ENCODE measurements around the gene TTC7B. TPM values are rescaled to one million over a fixed set of nuclear protein-coding genes. Genes with fewer than 3 reads are reported as not detected.

Gene TTC7B
- total and polyA plus RNA-seq, 2 of the 8 experiments (the other 6 are each of a cell fraction or from before 2014, with no cell fraction given) = 23.7 to 34.0 TPM

DNA sequence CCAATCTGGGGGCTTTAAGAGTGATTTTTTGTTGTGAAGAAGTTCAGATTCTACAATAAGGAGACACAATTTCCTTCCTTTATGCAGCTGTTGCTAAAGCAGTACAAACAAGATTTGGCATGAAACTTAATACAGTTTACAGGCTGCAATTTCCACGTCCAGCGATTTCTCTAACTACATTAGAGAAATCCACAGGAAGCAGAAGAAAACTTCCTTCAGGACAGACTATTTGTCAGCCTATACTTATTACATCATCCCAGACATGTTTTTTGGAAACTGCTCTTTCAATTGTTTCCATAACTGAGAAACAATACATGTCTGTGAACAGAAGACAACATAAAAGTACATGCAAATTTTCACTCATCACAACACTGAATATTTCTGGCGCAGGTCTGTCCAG lies 204.3 kb downstream of the TTC7B start:
- FAIRE-seq = no peak
- no peaks in the 10 kb centered on the region for H3K27me3 ChIP-seq (replicated peaks in 1 of 4; ENCODE audit: control insufficient read depth in 3 of 4, extremely low read depth in 1 of 4, insufficient read depth in 3 of 4, low read length in 3 of 4)

More for the DNA sequence above, 204.3 kb downstream of the TTC7B start:
- Histone ChIP-seq H3K4ac (replicated peaks; ENCODE audit: insufficient read length, low read depth, low read length) (no peak overlapping the region), H3K36me3 (ENCODE audit: control insufficient read depth in 2 of 4, insufficient read depth in 4 of 4, low read length in 3 of 4) (no peaks in the 10 kb centered on the region), H3K14ac (ENCODE audit: insufficient read length) (no peak overlapping the region), H3K9ac (replicated peaks in 1 of 4; ENCODE audit: extremely low read depth in 1 of 4, low read depth in 3 of 4, low read length in 3 of 4) (no peak overlapping the region), H3K4me1 (replicated peaks in 1 of 4; ENCODE audit: control insufficient read depth in 3 of 4, insufficient read depth in 4 of 4, low read length in 3 of 4) (peaks cover 7 to 21% (median 11%) of the 10 kb centered on the region in 4 experiments; a peak in 6 of 7 replicates), H2BK12ac (ENCODE audit: low read depth, low read length) (no peak overlapping the region), H4K20me1 (replicated peaks in 1 of 2; ENCODE audit: control insufficient read depth in 1 of 2, insufficient read depth in 2 of 2, low read length in 2 of 2) (no peaks in the 10 kb centered on the region), H2BK5ac (ENCODE audit: low read depth, low read length) (no peak overlapping the region), H3K79me1 (ENCODE audit: low read depth, low read length) (no peaks in the 10 kb centered on the region), H3K4me2 (ENCODE audit: insufficient read depth in 1 of 2, low read depth in 2 of 2, low read length in 2 of 2) (no peak overlapping the region), H4K5ac (ENCODE audit: insufficient read length, low read depth, low read length) (no peak overlapping the region), H3K56ac (replicated peaks; ENCODE audit: insufficient read length, low read depth, low read length) (no peak overlapping the region), H3K27ac (ENCODE audit: low read depth, low read length) (no peak overlapping the region), H2AK5ac (ENCODE audit: low read depth, low read length) (no peak overlapping the region), H3K23ac (ENCODE audit: insufficient read length) (no peak overlapping the region), H4K8ac (ENCODE audit: extremely low read depth, insufficient read depth, low read length) (no peak overlapping the region), H3K4me3 (ENCODE audit: extremely low read depth in 1 of 4, insufficient read depth in 2 of 4, low read depth in 3 of 4, low read length in 4 of 4) (no peak overlapping the region), H3K79me2 (ENCODE audit: control insufficient read depth in 1 of 2, insufficient read depth in 2 of 2, low read length in 2 of 2) (no peaks in the 10 kb centered on the region), H3K9me3 (ENCODE audit: insufficient read depth in 2 of 2, low read depth in 1 of 2, low read length in 1 of 2) (no peaks in the 10 kb centered on the region), H4K91ac (replicated peaks; ENCODE audit: insufficient read length, low read length) (no peak overlapping the region), H2BK20ac (ENCODE audit: low read length) (no peak overlapping the region), H3K18ac (ENCODE audit: extremely low read depth, low read length) (no peak overlapping the region), H2BK120ac (replicated peaks; ENCODE audit: low read depth, low read length) (no peak overlapping the region), H3K23me2 (ENCODE audit: low read depth, low read length) (no peaks in the 10 kb centered on the region), H2AFZ (ENCODE audit: low read length) (no peak overlapping the region), H2BK15ac (ENCODE audit: low read length) (no peak overlapping the region)
- ChIA-PET CTCF (ENCODE audit: partially characterized antibody) (interaction anchor here (0.6 kb wide), 1 partner anchor 317 kb away, joined by 3 read pairs; no protein-coding TSS in a partner anchor), POLR2A (ENCODE audit: partially characterized antibody) (interaction anchor here (1.1 kb wide), 1 partner anchor 35 kb away, joined by 3 read pairs; no protein-coding TSS in a partner anchor)
- DNase-seq (ENCODE audit: low read depth in 1 of 2, low spot score in 2 of 2) = no peak
- WGBS, 2 experiments (ENCODE audit: extremely low coverage in 1 of 2, insufficient coverage in 1 of 2, insufficient read length in 1 of 2, insufficient replicate concordance in 2 of 2, low coverage in 1 of 2, low lambda C conversion rate in 2 of 2, missing lambda C conversion rate in 1 of 2) = 93% methylated on average over 3 of the region's 3 CpGs; no CpG with 5 or more reads in 1 of the 2 experiments
- TF ChIP-seq BCL11A (IDR thresholded peaks at IDR 0.05; ENCODE audit: low read depth in 2 of 2, low read length in 2 of 2) (no peak), SP2 (IDR thresholded peaks at IDR 0.05; ENCODE audit: low read length) (no peak), HDAC2 (IDR thresholded peaks at IDR 0.05; ENCODE audit: borderline replicate concordance in 1 of 2, low read depth in 2 of 2, low read length in 2 of 2) (no peak), TAF7 (optimal IDR thresholded peaks at IDR 0.05; ENCODE audit: borderline replicate concordance, low read depth, low read length) (no peak), CBX8 (IDR thresholded peaks at IDR 0.05; ENCODE audit: borderline replicate concordance, low read depth, low read length) (no peak), CBX5 (IDR thresholded peaks at IDR 0.05; ENCODE audit: low read depth, low read length) (no peak), TBP (IDR thresholded peaks at IDR 0.05; ENCODE audit: low read depth, low read length) (no peak), SP4 (IDR thresholded peaks at IDR 0.05; ENCODE audit: low read length) (no peak), RNF2 (IDR thresholded peaks at IDR 0.05; ENCODE audit: borderline replicate concordance, low read depth, low read length, missing control alignments, poor library complexity, severe bottlenecking) (no peak), BACH1 (IDR thresholded peaks at IDR 0.05; ENCODE audit: low read length) (no peak), KDM1A (IDR thresholded peaks at IDR 0.05; ENCODE audit: borderline replicate concordance, low read length) (no peak), KDM4A (IDR thresholded peaks at IDR 0.05; ENCODE audit: low read depth, low read length, severe bottlenecking) (no peak), SUZ12 (IDR thresholded peaks at IDR 0.05; ENCODE audit: low read length) (no peak), FOSL1 (IDR thresholded peaks at IDR 0.05; ENCODE audit: insufficient read depth, low read depth, low read length) (no peak), POLR2A (IDR thresholded peaks at IDR 0.05; ENCODE audit: control extremely low read depth in 1 of 2, low read depth in 2 of 2, low read length in 2 of 2) (no peak)
